22Rv1 (cell line): ENCODE results near the gene RFX6.

Experiments used
- ZFX ChIP-seq: fragments of 450-650 bp; IDR thresholded peaks from 2 replicates; pipeline ENCODE4 v1.6.1; 2017; ENCODE audit warnings: antibody characterized with exemption, borderline replicate concordance
- TF ChIP-seq, protein P1 (sequence below): fragments of 450-650 bp; IDR thresholded peaks from 2 replicates; pipeline ENCODE4 v1.5.1; 2017; ENCODE audit warnings: mild to moderate bottlenecking

DNA sequence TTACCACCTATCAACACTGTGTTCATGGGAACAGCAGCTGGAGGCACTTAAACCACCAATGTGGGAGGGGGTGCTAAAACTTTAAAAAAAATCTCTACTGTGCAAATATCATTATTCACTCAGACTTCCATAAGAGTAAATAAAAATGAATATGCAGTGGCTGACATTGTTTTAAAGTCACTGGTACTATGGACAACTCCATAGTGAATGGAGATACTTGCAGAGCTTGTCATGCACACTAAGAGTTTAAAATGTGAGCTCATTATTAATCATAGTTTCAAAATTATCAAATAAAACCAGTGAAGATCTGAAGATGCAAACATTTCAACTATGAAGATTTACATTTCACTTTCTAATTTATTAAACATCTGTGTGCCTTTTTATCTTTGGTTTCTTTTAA is 54.4 kb downstream of the RFX6 start:
- TF ChIP-seq, protein P1, sequence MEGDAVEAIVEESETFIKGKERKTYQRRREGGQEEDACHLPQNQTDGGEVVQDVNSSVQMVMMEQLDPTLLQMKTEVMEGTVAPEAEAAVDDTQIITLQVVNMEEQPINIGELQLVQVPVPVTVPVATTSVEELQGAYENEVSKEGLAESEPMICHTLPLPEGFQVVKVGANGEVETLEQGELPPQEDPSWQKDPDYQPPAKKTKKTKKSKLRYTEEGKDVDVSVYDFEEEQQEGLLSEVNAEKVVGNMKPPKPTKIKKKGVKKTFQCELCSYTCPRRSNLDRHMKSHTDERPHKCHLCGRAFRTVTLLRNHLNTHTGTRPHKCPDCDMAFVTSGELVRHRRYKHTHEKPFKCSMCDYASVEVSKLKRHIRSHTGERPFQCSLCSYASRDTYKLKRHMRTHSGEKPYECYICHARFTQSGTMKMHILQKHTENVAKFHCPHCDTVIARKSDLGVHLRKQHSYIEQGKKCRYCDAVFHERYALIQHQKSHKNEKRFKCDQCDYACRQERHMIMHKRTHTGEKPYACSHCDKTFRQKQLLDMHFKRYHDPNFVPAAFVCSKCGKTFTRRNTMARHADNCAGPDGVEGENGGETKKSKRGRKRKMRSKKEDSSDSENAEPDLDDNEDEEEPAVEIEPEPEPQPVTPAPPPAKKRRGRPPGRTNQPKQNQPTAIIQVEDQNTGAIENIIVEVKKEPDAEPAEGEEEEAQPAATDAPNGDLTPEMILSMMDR, result no peak
- no peak for TF ChIP-seq ZFX
